OCI-LY1 (cell line): Measurements from ENCODE around the gene AHDC1.
A peak's percentile ranks its signal among the peaks of the same experiment; 100 is the strongest.

Source experiments
- H2AFZ ChIP-seq: fragments of 200-600 bp; sonication (generic), shearing (Covaris generic); 2 replicates; pipeline ENCODE4 v1.6.0; 2014; ENCODE audit warnings: antibody characterized with exemption, mild to moderate bottlenecking, low read length
- H3F3A ChIP-seq: fragments of 200-600 bp; sonication (generic), shearing (Covaris generic); 2 replicates; pipeline ENCODE4 v1.6.0; 2014; ENCODE audit warnings: mild to moderate bottlenecking, antibody characterized with exemption, low read length, moderate library complexity; ENCODE audit not compliant: insufficient read depth
- H3K27ac ChIP-seq: fragments of 200-600 bp; sonication (generic); 2 replicates; pipeline ENCODE4 v1.5.1; 2014; ENCODE audit warnings: low read length, mixed run types, mild to moderate bottlenecking, low read depth; ENCODE audit not compliant: poor library complexity, severe bottlenecking
- H3K27me3 ChIP-seq: fragments of 200-600 bp; sonication (generic); 2 replicates; pipeline ENCODE4 v1.6.0; 2014; ENCODE audit warnings: antibody characterized with exemption, mild to moderate bottlenecking, low read length, moderate library complexity; ENCODE audit not compliant: insufficient read depth
- H3K36me3 ChIP-seq: fragments of 200-600 bp; sonication (generic); 2 replicates; pipeline ENCODE4 v1.6.1; 2014; ENCODE audit warnings: mild to moderate bottlenecking, antibody characterized with exemption, low read length, moderate library complexity, mixed read lengths; ENCODE audit not compliant: insufficient read depth
- H3K4me1 ChIP-seq: fragments of 200-600 bp; sonication (generic); 2 replicates; pipeline ENCODE4 v1.5.1; 2014; ENCODE audit warnings: mild to moderate bottlenecking, low read length, moderate library complexity; ENCODE audit not compliant: insufficient read depth, severe bottlenecking
- H3K4me2 ChIP-seq: fragments of 200-600 bp; sonication (generic), shearing (Covaris generic); 2 replicates; pipeline ENCODE4 v1.6.1; 2014; ENCODE audit warnings: low read length
- H3K4me3 ChIP-seq: fragments of 200-600 bp; sonication (generic); 2 replicates; pipeline ENCODE4 v1.5.1; 2014; ENCODE audit warnings: low read length, low read depth, mild to moderate bottlenecking, mixed read lengths; ENCODE audit not compliant: poor library complexity, severe bottlenecking
- H3K79me2 ChIP-seq: fragments of 200-600 bp; shearing (Covaris generic); 2 replicates; pipeline ENCODE4 v1.6.1; 2016; ENCODE audit warnings: mixed run types, low read length, mixed read lengths; ENCODE audit not compliant: insufficient read depth
- H3K9ac ChIP-seq: fragments of 200-600 bp; sonication (generic), shearing (Covaris generic); 2 replicates; pipeline ENCODE4 v1.6.1; 2014; ENCODE audit warnings: mild to moderate bottlenecking, low read length, mixed read lengths
- H3K9me2 ChIP-seq: fragments of 200-600 bp; sonication (generic), shearing (Covaris generic); 2 replicates; pipeline ENCODE4 v1.6.1; 2014; ENCODE audit warnings: low read depth, mild to moderate bottlenecking, low read length, mixed read lengths
- H3K9me3 ChIP-seq: fragments of 200-600 bp; shearing (Covaris generic); 2 replicates; pipeline ENCODE4 v1.6.1; 2014; ENCODE audit warnings: low read length, mixed read lengths
- H4K20me1 ChIP-seq: fragments of 200-600 bp; sonication (generic), shearing (Covaris generic); 2 replicates; pipeline ENCODE4 v1.6.0; 2016; ENCODE audit warnings: mild to moderate bottlenecking, low read length; ENCODE audit not compliant: insufficient read depth
- EZH2 ChIP-seq: fragments of 200-600 bp; sonication (generic), shearing (Covaris generic); IDR thresholded peaks from 2 replicates; pipeline ENCODE4 v1.8.0; 2017; ENCODE audit warnings: borderline replicate concordance, mixed run types, mild to moderate bottlenecking, antibody characterized with exemption, low read length, moderate library complexity, mixed read lengths
- TF ChIP-seq, protein P1 (sequence below): fragments of 200-600 bp; sonication (generic), shearing (Covaris generic); IDR thresholded peaks from 2 replicates; pipeline ENCODE4 v1.5.1; 2017; ENCODE audit warnings: mild to moderate bottlenecking, antibody characterized with exemption, low read length, moderate library complexity, mixed read lengths

Gene AHDC1

DNA sequence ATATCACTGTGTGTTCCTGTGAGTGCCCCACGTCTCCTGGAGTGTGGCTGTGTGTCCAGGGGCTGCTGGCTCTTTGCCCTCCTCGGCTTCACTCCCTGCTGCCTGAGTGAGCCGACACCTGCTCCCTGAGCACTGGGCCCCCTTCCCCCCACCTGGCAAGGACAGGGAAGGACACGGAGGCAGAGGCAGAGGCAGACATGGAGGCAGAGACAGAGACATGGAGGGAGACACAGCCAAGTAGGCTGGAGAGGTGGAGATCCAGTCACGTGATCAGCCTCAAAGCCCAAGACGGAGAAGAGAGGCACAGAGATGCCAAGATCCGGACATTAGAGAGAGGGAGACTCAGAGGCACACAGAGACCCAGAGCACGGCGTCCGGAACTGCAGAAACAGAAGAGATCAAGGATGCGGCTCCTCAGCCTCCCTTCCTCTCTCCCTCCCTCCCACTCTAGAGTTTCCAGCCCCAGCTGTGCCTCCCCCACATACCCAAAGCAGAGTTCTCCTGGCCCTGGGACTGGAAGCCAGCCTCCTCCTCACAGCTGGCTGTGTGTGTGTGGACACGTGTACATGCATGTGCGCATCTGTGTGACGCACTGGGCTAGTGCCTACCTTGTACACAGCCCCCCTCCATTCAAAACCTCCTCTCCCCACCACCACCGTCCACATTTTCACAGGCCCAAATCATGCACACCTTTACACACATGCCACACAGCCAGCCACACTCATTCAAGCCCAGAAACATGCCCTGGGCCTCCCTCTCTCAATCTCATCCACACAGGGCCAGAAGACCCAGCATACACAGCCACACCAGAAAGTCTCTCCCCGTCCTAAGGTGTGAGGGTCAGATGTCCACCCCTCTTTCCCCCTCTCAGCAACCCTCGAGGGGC, 74.9 kb downstream of the AHDC1 start:
- Histone ChIP-seq H3K9ac (peak overlapping the region; percentile 50; the same call in 1 of the 2 replicates), H3K4me3 (peak overlapping the region; percentile 55), H3K9me3 (no peaks in the 10 kb centered on the region), H4K20me1 (no peaks in the 10 kb centered on the region), H3K9me2 (no peaks in the 10 kb centered on the region), H3F3A (peaks cover 9% of the 10 kb centered on the region; the same call in 1 of the 2 replicates), H2AFZ (no peak overlapping the region), H3K4me1 (peaks cover 56% of the 10 kb centered on the region), H3K36me3 (no peaks in the 10 kb centered on the region), H3K79me2 (no peaks in the 10 kb centered on the region), H3K27me3 (no peaks in the 10 kb centered on the region), H3K27ac (peak overlapping the region; percentile 99), H3K4me2 (peak overlapping the region; percentile 77)
- TF ChIP-seq, protein P1, sequence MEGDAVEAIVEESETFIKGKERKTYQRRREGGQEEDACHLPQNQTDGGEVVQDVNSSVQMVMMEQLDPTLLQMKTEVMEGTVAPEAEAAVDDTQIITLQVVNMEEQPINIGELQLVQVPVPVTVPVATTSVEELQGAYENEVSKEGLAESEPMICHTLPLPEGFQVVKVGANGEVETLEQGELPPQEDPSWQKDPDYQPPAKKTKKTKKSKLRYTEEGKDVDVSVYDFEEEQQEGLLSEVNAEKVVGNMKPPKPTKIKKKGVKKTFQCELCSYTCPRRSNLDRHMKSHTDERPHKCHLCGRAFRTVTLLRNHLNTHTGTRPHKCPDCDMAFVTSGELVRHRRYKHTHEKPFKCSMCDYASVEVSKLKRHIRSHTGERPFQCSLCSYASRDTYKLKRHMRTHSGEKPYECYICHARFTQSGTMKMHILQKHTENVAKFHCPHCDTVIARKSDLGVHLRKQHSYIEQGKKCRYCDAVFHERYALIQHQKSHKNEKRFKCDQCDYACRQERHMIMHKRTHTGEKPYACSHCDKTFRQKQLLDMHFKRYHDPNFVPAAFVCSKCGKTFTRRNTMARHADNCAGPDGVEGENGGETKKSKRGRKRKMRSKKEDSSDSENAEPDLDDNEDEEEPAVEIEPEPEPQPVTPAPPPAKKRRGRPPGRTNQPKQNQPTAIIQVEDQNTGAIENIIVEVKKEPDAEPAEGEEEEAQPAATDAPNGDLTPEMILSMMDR: no peak
- no peak for TF ChIP-seq EZH2

DNA sequence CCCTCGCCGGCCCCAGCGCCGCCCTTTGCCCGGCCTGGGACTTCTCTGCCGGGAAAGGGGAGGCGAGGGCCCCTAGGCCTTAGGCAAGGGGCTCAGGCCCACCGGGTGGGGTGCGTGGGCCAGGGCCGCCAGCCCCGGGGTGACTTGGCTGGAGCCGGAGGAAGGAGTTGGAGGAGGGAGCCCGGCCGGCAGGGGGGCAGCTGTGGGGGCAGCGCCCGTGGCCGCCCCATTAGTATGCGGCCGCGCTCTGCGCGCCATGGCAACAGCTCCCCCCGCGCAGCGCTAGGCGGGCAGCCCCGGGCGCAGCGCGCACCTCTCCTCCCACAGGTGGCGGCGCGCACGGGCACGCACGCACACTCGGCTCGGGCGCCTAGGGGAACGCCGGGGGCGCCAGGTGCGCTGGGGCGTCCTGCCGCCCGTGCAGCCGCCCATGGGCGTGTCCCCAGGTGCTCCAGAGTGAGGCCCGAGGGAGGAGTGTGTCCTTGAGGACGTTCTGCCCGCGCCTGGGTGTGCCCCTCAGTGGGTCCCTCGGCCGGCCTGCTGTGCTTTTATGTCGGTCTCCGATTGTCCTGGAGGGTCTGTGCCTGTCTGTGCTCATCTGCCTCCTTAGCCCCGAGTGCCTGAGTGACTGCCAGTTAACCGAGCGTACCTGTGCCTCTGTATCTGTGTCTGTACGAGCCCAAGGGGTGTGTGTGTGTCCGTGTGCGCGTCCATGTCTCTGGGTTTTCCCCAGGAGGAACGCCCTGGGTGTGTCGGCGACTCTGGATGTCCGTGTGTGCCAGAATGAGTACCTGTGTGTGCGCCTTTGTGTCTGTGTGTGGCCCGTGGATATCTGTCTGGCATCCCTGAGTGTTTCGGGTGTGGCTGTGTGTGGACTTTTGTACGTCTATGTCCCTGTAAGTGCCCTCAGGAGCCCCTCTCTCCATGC, 75.8 kb downstream of the AHDC1 start:
- no peaks in the 10 kb centered on the region for H3K9me3 ChIP-seq
- TF ChIP-seq EZH2: no peak
- TF ChIP-seq, protein P1: no peak
- peaks cover 9% of the 10 kb centered on the region; the same call in 1 of the 2 replicates for H3F3A ChIP-seq
- peak overlapping the region; percentile 99 for H3K27ac ChIP-seq
- no peak overlapping the region for H2AFZ ChIP-seq
- no peaks in the 10 kb centered on the region for H3K36me3 ChIP-seq
- no peaks in the 10 kb centered on the region for H3K27me3 ChIP-seq
- H3K4me3 ChIP-seq: peak overlapping the region; percentile 55
- no peaks in the 10 kb centered on the region for H3K79me2 ChIP-seq
- peak overlapping the region; percentile 77 for H3K4me2 ChIP-seq
- no peaks in the 10 kb centered on the region for H3K9me2 ChIP-seq
- H4K20me1 ChIP-seq: no peaks in the 10 kb centered on the region
- H3K9ac ChIP-seq: peak overlapping the region; percentile 62
- H3K4me1 ChIP-seq: peaks cover 65% of the 10 kb centered on the region

DNA sequence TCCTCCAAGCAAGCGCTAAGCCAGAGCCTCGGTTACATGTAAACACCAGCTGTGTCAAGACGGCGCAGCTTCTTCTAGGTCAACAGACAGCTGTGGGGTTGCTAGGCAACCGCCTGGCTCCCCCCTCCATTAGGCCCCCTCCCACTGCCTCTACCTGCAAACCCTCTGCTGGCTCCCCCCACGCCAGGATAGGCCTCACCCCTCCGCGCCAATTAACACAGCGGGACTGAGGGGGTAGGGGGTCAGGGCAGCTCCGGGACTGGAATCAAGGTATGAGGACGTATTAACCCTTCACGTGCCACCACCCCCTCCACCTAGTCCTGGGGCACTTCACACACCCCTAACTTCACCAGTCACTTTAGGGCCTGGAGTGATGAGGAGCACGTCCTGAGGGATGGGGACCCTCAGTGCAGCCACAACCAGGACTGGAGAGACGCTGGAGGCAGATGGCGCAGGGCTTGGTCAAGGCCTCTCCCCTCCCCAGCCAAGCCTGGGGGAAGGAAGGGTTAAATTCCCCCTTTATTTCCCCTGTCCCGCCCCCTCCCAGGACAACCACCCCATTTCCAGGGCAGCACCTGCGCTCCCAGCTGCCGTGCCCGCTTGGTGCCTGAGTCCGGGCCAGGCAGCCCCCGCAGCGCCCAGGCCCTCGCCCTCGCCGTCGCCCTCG, 76.6 kb downstream of the AHDC1 start:
- Histone ChIP-seq H3K27me3 (no peaks in the 10 kb centered on the region), H2AFZ (no peak overlapping the region), H3K4me1 (peaks cover 73% of the 10 kb centered on the region), H3K27ac (peak overlapping the region; percentile 99), H3F3A (peaks cover 9% of the 10 kb centered on the region; the same call in 1 of the 2 replicates), H3K4me2 (peak overlapping the region; percentile 77), H3K36me3 (no peaks in the 10 kb centered on the region), H4K20me1 (no peaks in the 10 kb centered on the region), H3K9me2 (no peaks in the 10 kb centered on the region), H3K79me2 (no peaks in the 10 kb centered on the region), H3K4me3 (peak overlapping the region; percentile 55), H3K9ac (peak overlapping the region; percentile 78), H3K9me3 (no peaks in the 10 kb centered on the region)
- TF ChIP-seq EZH2: no peak
- TF ChIP-seq, protein P1: no peak
